ENCODE results near the gene OR51E2. TPM values are rescaled to one million over a fixed set of nuclear protein-coding genes. Genes with fewer than 3 reads are reported as not detected.
"Not testable (repeated sequence)": the region's sequence is repeated elsewhere in the genome, so short reads cannot be mapped to it uniquely, and the experiment has no call there.

Gene OR51E2
- polyA plus RNA-seq (ENCODE audit: insufficient read length in 4 of 4): under 1 TPM; 0.65 to 0.82 (median 0.70) TPM

GRCh38 chr11:4697585-4697984, at the start of gene OR51E2:
Gene OR51E2 (minus strand): TSS chr11:4697853. CDS start chr11:4682711, 15,142 bp downstream.
- DNase-seq (ENCODE audit: low read depth in 4 of 4, low spot score in 2 of 4): no peak

GRCh38 chr11:4740735-4741134, 43.1 kb upstream of the OR51E2 start:
- no peak for DNase-seq (ENCODE audit: low read depth in 4 of 4, low spot score in 2 of 4)

- no peak for DNase-seq (ENCODE audit: low read depth in 4 of 4, low spot score in 2 of 4)
These were observed 29.5 kb upstream of the OR51E2 start for GRCh38 chr11:4727171-4727570.

- DNase-seq (ENCODE audit: low read depth in 4 of 4, low spot score in 2 of 4): not testable (repeated sequence)
These were observed 25.2 kb upstream of the OR51E2 start for GRCh38 chr11:4722616-4723534.

- DNase-seq (ENCODE audit: low read depth in 4 of 4, low spot score in 2 of 4): no peak
These were observed 16.6 kb upstream of the OR51E2 start for GRCh38 chr11:4714300-4714699.

GRCh38 chr11:4713241-4713640, 15.6 kb upstream of the OR51E2 start:
- peak in 1 of 4 donors; percentile 12 for DNase-seq (ENCODE audit: low read depth in 4 of 4, low spot score in 2 of 4)

GRCh38 chr11:4704790-4705334, 7.2 kb upstream of the OR51E2 start:
- DNase-seq (ENCODE audit: low read depth in 4 of 4, low spot score in 2 of 4): no peak

GRCh38 chr11:4704054-4704789, 6.6 kb upstream of the OR51E2 start, which contains the start of gene MMP26:
Gene MMP26 (plus strand): TSS chr11:4704784.
- DNase-seq (ENCODE audit: low read depth in 4 of 4, low spot score in 2 of 4): peak in 3 of 4 donors; percentile 53 to 79 (median 58)

GRCh38 chr11:4700436-4700820, 2.8 kb upstream of the OR51E2 start:
- DNase-seq (ENCODE audit: low read depth in 4 of 4, low spot score in 2 of 4): no peak

- DNase-seq (ENCODE audit: low read depth in 4 of 4, low spot score in 2 of 4): no peak
These were observed 2.2 kb upstream of the OR51E2 start for GRCh38 chr11:4699697-4700435.

- no peak for DNase-seq (ENCODE audit: low read depth in 4 of 4, low spot score in 2 of 4)
These were observed 2.2 kb downstream of the OR51E2 start for GRCh38 chr11:4695442-4695841.

- DNase-seq (ENCODE audit: low read depth in 4 of 4, low spot score in 2 of 4): no peak
These were observed 12.9 kb downstream of the OR51E2 start for GRCh38 chr11:4684631-4685285.

- DNase-seq (ENCODE audit: low read depth in 4 of 4, low spot score in 2 of 4): no peak
These were observed 14.8 kb downstream of the OR51E2 start for GRCh38 chr11:4682623-4683419.

GRCh38 chr11:4680341-4680740, 17.3 kb downstream of the OR51E2 start:
- no peak for DNase-seq (ENCODE audit: low read depth in 4 of 4, low spot score in 2 of 4)

- peak in 1 of 4 donors; percentile 44 for DNase-seq (ENCODE audit: low read depth in 4 of 4, low spot score in 2 of 4)
These were observed 19.7 kb downstream of the OR51E2 start for GRCh38 chr11:4677948-4678347.

- DNase-seq (ENCODE audit: low read depth in 4 of 4, low spot score in 2 of 4): no peak
These were observed 23.9 kb downstream of the OR51E2 start for GRCh38 chr11:4673781-4674180.

GRCh38 chr11:4672470-4672869, 25.2 kb downstream of the OR51E2 start:
- no peak for DNase-seq (ENCODE audit: low read depth in 4 of 4, low spot score in 2 of 4)

- DNase-seq (ENCODE audit: low read depth in 4 of 4, low spot score in 2 of 4): no peak
These were observed 25.9 kb downstream of the OR51E2 start for GRCh38 chr11:4671741-4672140.

GRCh38 chr11:4665424-4665823, 32.2 kb downstream of the OR51E2 start:
- DNase-seq (ENCODE audit: low read depth in 4 of 4, low spot score in 2 of 4): no peak

Data from left renal cortex interstitium (tissue), 4 donors.